Activated CD4-positive, alpha-beta memory T cell treated with anti-CD3 and anti-CD28 coated beads, Interleukin-2, amount 10 ng/mL, durations not matched to agents 7 days and 5 days (primary cell): ENCODE results near the gene GRK4. TPM values are rescaled to one million over a fixed set of nuclear protein-coding genes. Genes with fewer than 3 reads are reported as not detected.

Experiments
- CTCF ChIA-PET: fragments of 350-600 bp; sonication (Branson Sonifier 250); formaldehyde crosslinking; loops from one replicate; lab custom pipeline; 2021; ENCODE audit warnings: antibody characterized with exemption, inconsistent platforms; lab: Charles Lee
- POLR2A ChIA-PET: fragments of 350-600 bp; sonication (Branson Sonifier 250); formaldehyde crosslinking; loops from one replicate; lab custom pipeline; 2021; ENCODE audit warnings: antibody characterized with exemption; lab: Charles Lee
- DNase-seq: peaks from one replicate; pipeline ENCODE4 v3.0.0-alpha.2; 2020
- H3K27ac Mint-ChIP-seq: one replicate; pipeline ENCODE4 v1.8.0; 2021; ENCODE audit warnings: mild to moderate bottlenecking, mixed read lengths
- H3K27me3 Mint-ChIP-seq: one replicate; pipeline ENCODE4 v1.8.0; 2021; ENCODE audit warnings: mixed read lengths
- H3K36me3 Mint-ChIP-seq: one replicate; pipeline ENCODE4 v1.8.0; 2021; ENCODE audit warnings: low read depth, mixed read lengths
- H3K4me1 Mint-ChIP-seq: one replicate; pipeline ENCODE4 v1.8.0; 2021; ENCODE audit warnings: mixed read lengths
- H3K4me3 Mint-ChIP-seq: one replicate; pipeline ENCODE4 v1.8.0; 2021; ENCODE audit warnings: mild to moderate bottlenecking, mixed read lengths
- H3K9me3 Mint-ChIP-seq: one replicate; pipeline ENCODE4 v1.8.0; 2021; ENCODE audit warnings: mixed read lengths
- total RNA-seq, 2 experiments: library from RNA; stranded (reverse); gene quantifications; one replicate each; pipeline ENCODE4 v1.2.3, GENCODE V29; 2021

GRK4 gene
- total RNA-seq, 2 experiments from 2014 or later, result 3.1 to 3.6 TPM

DNA sequence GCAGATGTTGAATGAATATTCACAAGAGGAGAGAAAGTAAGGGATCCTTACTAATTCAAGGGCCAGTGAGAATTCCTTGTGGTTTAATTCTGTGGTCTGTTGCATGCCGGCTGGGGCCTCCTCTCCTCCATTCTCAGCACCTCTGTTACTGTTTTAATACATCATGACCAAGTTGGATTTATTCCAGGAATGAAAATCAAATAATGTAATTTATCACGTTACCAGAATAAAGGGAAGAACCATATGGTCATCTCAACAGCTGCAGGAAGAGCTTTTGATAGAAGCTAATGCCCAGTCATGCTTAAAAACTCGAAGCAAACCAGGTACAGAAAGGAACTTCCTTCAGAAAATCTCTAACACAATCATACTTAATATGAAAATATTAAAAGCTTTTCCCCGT is 54.1 kb downstream of the GRK4 start:
- ChIA-PET POLR2A (no interaction called here), CTCF (interaction anchor here (0.7 kb wide), 1 partner anchor 232 kb away, joined by 4 read pairs; no protein-coding TSS in a partner anchor)
- H3K4me1 Mint-ChIP-seq, result peaks cover 28% of the 10 kb centered on the region
- H3K27ac Mint-ChIP-seq, result no peak overlapping the region
- no peaks in the 10 kb centered on the region for H3K36me3 Mint-ChIP-seq
- H3K9me3 Mint-ChIP-seq, result no peaks in the 10 kb centered on the region
- peaks cover 21% of the 10 kb centered on the region for H3K27me3 Mint-ChIP-seq
- H3K4me3 Mint-ChIP-seq, result no peak overlapping the region
- no peak for DNase-seq

GRCh38 chr4:3019145-3019846 is 55.9 kb downstream of the GRK4 start:
- Mint-ChIP-seq H3K27me3 (peaks cover 34% of the 10 kb centered on the region), H3K27ac (no peak overlapping the region), H3K4me1 (peaks cover 18% of the 10 kb centered on the region), H3K9me3 (peaks cover 7% of the 10 kb centered on the region), H3K36me3 (no peaks in the 10 kb centered on the region), H3K4me3 (no peak overlapping the region)
- DNase-seq, result no peak
- CTCF ChIA-PET, result no interaction called here
- POLR2A ChIA-PET, result no interaction called here

DNA sequence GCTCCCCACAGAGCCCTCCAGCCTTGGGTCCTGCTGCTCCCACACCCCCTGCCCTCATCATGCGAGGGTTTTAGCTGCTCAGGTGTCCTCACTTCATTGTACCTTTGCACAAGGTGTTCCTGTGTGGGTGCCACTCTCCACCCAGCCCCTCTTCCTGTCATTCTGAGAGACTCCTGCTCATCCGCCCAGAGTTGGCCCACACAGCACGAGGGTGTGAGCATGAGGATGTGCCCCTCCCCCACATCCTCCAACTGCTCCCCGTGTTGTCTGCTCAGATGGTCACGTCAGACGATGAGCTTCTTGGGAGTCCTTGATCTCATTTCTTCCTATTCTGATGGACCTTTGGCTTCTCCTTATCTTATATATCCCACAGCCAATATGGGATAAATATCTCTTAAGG is 57.8 kb downstream of the GRK4 start:
- H3K4me1 Mint-ChIP-seq, result peaks cover 16% of the 10 kb centered on the region

DNA sequence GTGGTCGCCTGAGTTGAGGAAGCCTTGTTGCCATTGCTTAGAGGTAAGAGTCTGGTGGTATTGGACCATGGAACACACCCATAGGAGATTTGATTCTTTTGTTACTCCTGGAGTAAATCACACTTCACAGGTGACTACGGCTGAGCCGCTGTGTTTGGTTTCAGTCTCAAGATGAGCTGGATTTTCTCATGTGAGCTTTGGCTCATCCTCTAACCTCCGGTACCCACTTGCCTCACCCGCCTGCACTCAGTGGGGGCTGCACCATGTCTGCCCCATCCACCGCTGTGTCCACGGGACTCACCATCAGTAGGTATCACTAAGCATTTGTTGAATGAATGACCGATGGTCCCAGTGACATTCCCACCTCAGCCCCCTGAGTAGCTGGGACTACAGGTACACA is 58.3 kb downstream of the GRK4 start:
- Mint-ChIP-seq H3K36me3 (no peaks in the 10 kb centered on the region), H3K27me3 (peaks cover 36% of the 10 kb centered on the region), H3K27ac (no peak overlapping the region), H3K4me1 (peaks cover 16% of the 10 kb centered on the region), H3K4me3 (no peak overlapping the region), H3K9me3 (peaks cover 7% of the 10 kb centered on the region)
- no peak for DNase-seq
- CTCF ChIA-PET, result no interaction called here
- POLR2A ChIA-PET, result no interaction called here

More for the DNA sequence above, 57.8 kb downstream of the GRK4 start:
- POLR2A ChIA-PET, result no interaction called here
- H3K9me3 Mint-ChIP-seq, result peaks cover 7% of the 10 kb centered on the region
- H3K4me3 Mint-ChIP-seq, result no peak overlapping the region
- H3K36me3 Mint-ChIP-seq, result no peaks in the 10 kb centered on the region
- H3K27me3 Mint-ChIP-seq, result peaks cover 36% of the 10 kb centered on the region
- no peak for DNase-seq
- CTCF ChIA-PET, result no interaction called here
- no peak overlapping the region for H3K27ac Mint-ChIP-seq

GRCh38 chr4:3022112-3022511 is 58.7 kb downstream of the GRK4 start:
- CTCF ChIA-PET, result no interaction called here
- Mint-ChIP-seq H3K36me3 (no peaks in the 10 kb centered on the region), H3K4me3 (no peak overlapping the region), H3K27me3 (peaks cover 36% of the 10 kb centered on the region), H3K27ac (no peak overlapping the region), H3K4me1 (peaks cover 16% of the 10 kb centered on the region), H3K9me3 (peaks cover 7% of the 10 kb centered on the region)
- POLR2A ChIA-PET, result no interaction called here
- no peak for DNase-seq

- Mint-ChIP-seq H3K27me3 (peaks cover 36% of the 10 kb centered on the region), H3K4me3 (no peak overlapping the region), H3K27ac (no peak overlapping the region), H3K36me3 (no peaks in the 10 kb centered on the region), H3K9me3 (peaks cover 7% of the 10 kb centered on the region), H3K4me1 (peaks cover 16% of the 10 kb centered on the region)
- ChIA-PET POLR2A (no interaction called here), CTCF (no interaction called here)
- no peak for DNase-seq
Measured at GRCh38 chr4:3022651-3023050, 59.3 kb downstream of the GRK4 start.

DNA sequence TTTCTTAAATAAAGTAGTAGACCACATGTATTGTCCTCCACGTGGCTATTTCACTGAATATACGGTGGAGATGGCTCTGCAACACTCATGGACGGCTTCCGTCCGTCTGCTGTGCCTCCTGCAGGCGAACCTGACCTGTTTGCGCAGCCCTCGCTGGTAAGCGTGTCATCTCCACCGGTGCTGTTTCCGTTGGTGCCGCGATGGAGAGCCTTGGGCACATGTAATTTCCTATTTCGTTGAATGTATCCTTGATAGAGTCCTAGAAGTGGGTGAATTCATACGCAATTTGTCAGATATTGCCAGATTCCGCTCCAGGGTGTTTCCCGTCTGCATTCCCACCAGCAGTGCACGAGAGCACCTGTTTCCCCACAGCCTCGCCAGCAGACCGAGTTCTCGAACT is 62.5 kb downstream of the GRK4 start:
- peaks cover 20% of the 10 kb centered on the region for H3K27me3 Mint-ChIP-seq
- peaks cover 7% of the 10 kb centered on the region for H3K9me3 Mint-ChIP-seq
- peaks cover 13% of the 10 kb centered on the region for H3K4me1 Mint-ChIP-seq
- no peak for DNase-seq
- H3K4me3 Mint-ChIP-seq, result no peak overlapping the region
- ChIA-PET POLR2A (no interaction called here), CTCF (interaction anchor here (0.7 kb wide), 1 partner anchor 8 kb away, joined by 4 read pairs; no protein-coding TSS in a partner anchor)
- no peaks in the 10 kb centered on the region for H3K36me3 Mint-ChIP-seq
- H3K27ac Mint-ChIP-seq, result no peak overlapping the region

DNA sequence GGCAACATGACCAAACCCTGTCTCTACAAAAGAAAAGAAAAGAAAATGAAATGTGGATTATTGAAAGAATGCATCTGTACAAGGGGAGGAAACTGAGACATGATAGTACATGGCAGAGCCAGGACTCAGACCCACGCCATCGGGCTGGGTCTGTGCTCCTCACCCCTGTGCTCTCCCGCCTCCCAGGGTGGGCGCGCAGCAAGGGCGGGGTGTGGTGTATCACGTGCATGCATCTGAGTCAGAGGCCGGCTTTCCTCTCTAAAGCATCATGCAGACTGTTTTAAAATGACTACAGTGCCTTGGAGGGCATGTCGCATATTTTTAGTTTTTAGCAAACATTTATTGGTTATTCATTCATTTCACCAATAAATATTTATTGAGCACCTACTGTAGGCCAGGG is 63.2 kb downstream of the GRK4 start:
- ChIA-PET CTCF (no interaction called here), POLR2A (no interaction called here)
- no peaks in the 10 kb centered on the region for H3K36me3 Mint-ChIP-seq
- H3K4me3 Mint-ChIP-seq, result no peak overlapping the region
- H3K27ac Mint-ChIP-seq, result no peak overlapping the region
- H3K4me1 Mint-ChIP-seq, result peaks cover 6% of the 10 kb centered on the region
- H3K27me3 Mint-ChIP-seq, result peaks cover 20% of the 10 kb centered on the region
- no peak for DNase-seq
- H3K9me3 Mint-ChIP-seq, result peaks cover 7% of the 10 kb centered on the region

DNA sequence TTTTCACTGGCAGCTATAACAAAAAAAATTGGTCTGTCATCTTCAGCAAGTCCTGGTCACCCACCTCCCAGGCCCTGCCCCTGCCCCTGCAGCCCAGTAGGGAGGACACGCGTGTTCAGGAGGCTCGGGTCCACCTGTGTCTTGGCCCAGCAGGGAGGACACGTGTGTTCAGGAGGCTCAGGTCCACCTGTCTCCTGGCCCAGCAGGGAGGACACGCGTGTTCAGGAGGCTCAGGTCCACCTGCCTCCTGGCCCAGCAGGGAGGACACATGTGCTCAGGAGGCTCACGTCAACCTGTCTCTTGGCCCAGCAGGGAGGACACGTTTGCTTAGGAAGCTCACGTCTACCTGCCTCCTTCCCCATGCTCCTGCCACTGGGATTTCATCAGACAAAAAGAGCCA is 66.1 kb downstream of the GRK4 start:
- POLR2A ChIA-PET, result no interaction called here
- Mint-ChIP-seq H3K27me3 (peaks cover 2% of the 10 kb centered on the region), H3K9me3 (no peaks in the 10 kb centered on the region), H3K36me3 (no peaks in the 10 kb centered on the region), H3K4me3 (no peak overlapping the region), H3K27ac (no peak overlapping the region), H3K4me1 (no peaks in the 10 kb centered on the region)
- no peak for DNase-seq
- CTCF ChIA-PET, result no interaction called here

GRCh38 chr4:3030566-3031356 is 67.4 kb downstream of the GRK4 start:
- ChIA-PET CTCF (no interaction called here), POLR2A (no interaction called here)
- Mint-ChIP-seq H3K4me3 (no peak overlapping the region), H3K36me3 (no peaks in the 10 kb centered on the region), H3K27me3 (peaks cover 2% of the 10 kb centered on the region), H3K27ac (no peak overlapping the region), H3K4me1 (no peaks in the 10 kb centered on the region), H3K9me3 (no peaks in the 10 kb centered on the region)
- no peak for DNase-seq

GRCh38 chr4:3031357-3032082 is 68.1 kb downstream of the GRK4 start:
- Mint-ChIP-seq H3K36me3 (no peaks in the 10 kb centered on the region), H3K9me3 (no peaks in the 10 kb centered on the region), H3K4me1 (no peaks in the 10 kb centered on the region), H3K4me3 (no peak overlapping the region), H3K27me3 (peaks cover under 1% of the 10 kb centered on the region), H3K27ac (no peak overlapping the region)
- CTCF ChIA-PET, result no interaction called here
- POLR2A ChIA-PET, result no interaction called here
- no peak for DNase-seq

DNA sequence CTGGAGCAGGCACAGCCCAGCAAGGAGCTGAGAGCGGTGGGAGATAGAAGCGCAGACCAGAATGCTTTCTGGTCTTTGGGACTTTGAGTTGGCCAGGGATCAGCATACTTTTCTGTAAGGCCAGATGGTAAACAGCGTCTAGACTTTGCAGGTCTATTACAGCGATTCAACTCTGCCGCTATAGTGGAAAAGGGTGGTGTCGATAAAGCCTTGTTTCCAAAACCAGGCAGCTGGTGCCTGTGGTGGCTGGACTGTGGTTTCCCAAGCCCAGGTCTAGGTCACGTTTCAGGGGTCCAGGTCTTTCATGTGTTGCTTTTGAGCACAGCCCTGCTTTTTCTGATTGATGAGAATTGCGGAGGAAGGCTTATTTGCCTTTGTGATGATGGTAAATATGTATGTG is 70.9 kb downstream of the GRK4 start:
- Mint-ChIP-seq H3K27me3 (peaks cover 10% of the 10 kb centered on the region), H3K27ac (no peak overlapping the region), H3K36me3 (no peaks in the 10 kb centered on the region), H3K4me3 (no peak overlapping the region), H3K9me3 (no peaks in the 10 kb centered on the region), H3K4me1 (peaks cover 20% of the 10 kb centered on the region)
- POLR2A ChIA-PET, result interaction anchor here (1.0 kb wide), 1 partner anchor 71 kb away, joined by 3 read pairs; the partner anchor contains the start of gene GRK4
- CTCF ChIA-PET, result interaction anchor here (1.1 kb wide), 1 partner anchor 85 kb away, joined by 3 read pairs; no protein-coding TSS in a partner anchor
- DNase-seq, result no peak

- no peak for DNase-seq
- ChIA-PET POLR2A (no interaction called here), CTCF (interaction anchor here (0.7 kb wide), 1 partner anchor 57 kb away, joined by 3 read pairs; no protein-coding TSS in a partner anchor)
- Mint-ChIP-seq H3K36me3 (no peaks in the 10 kb centered on the region), H3K9me3 (no peaks in the 10 kb centered on the region), H3K4me1 (peaks cover 25% of the 10 kb centered on the region), H3K27me3 (peaks cover 10% of the 10 kb centered on the region), H3K4me3 (no peak overlapping the region), H3K27ac (no peak overlapping the region)
Measured at GRCh38 chr4:3035249-3035648, 71.9 kb downstream of the GRK4 start.
